SHP77 treated with DMSO at 0.1 percent for 48 hours (cell line): ENCODE measurements around the gene SP2.

ENCODE experiments used
- DNase-seq: peaks from one replicate; lab custom pipeline; 2025; lab: John Stamatoyannopoulos, UW

Gene SP2

GRCh38 chr17:47973541-47973940 is 77.5 kb downstream of the SP2 start:
- no peak for DNase-seq

- no peak for DNase-seq
Observed at GRCh38 chr17:47975189-47975822, 79.3 kb downstream of the SP2 start.

- DNase-seq: no peak
Observed at GRCh38 chr17:47975823-47976205, 79.8 kb downstream of the SP2 start.

GRCh38 chr17:47978324-47978723 is 82.3 kb downstream of the SP2 start:
- no peak for DNase-seq
